ENCODE results near the gene C1QTNF9B.

- TF ChIP-seq CTCF (IDR thresholded peaks at IDR 0.05), result no peak
- no peak for TF ChIP-seq REST (IDR thresholded peaks at IDR 0.05)
- no peak for TF ChIP-seq ZFP36 (IDR thresholded peaks at IDR 0.05; ENCODE audit: borderline replicate concordance, partially characterized antibody)
- no peak for TF ChIP-seq CHD2 (IDR thresholded peaks at IDR 0.05; ENCODE audit: low read length, partially characterized antibody)
- no peak for TF ChIP-seq CBX8 (IDR thresholded peaks at IDR 0.05)
- no peak for TF ChIP-seq HOXA7 (CRISPR knock-in tag; IDR thresholded peaks at IDR 0.05)
Measured at GRCh38 chr13:23845105-23845725, 52.1 kb downstream of the C1QTNF9B start.

Data from A549 (cell line).